ENCODE measurements around the gene OTOG.

DNA sequence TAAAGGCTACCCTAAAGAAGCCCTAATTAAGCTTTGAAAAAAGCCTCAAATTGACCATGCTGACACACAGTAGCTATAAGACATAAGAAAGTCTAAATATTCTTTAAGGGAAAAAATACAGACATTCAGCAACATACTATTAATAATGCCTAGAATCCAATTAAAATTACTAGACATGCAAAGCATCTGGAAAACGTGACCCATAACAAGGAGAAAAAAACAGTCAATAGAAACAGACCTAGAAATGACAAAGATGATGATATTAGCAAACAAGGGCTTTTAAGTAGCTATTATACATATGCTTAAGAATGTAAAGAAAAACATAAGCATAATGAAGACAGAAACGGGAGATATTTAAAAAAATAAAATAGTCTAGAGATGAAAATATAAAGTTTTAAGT lies 108.6 kb downstream of the OTOG start:
- TF ChIP-seq EP300 (IDR thresholded peaks at IDR 0.05; ENCODE audit: borderline replicate concordance), result no peak
- TF ChIP-seq, protein P1, sequence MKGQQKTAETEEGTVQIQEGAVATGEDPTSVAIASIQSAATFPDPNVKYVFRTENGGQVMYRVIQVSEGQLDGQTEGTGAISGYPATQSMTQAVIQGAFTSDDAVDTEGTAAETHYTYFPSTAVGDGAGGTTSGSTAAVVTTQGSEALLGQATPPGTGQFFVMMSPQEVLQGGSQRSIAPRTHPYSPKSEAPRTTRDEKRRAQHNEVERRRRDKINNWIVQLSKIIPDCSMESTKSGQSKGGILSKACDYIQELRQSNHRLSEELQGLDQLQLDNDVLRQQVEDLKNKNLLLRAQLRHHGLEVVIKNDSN (IDR thresholded peaks at IDR 0.05), result no peak
- no peak for TF ChIP-seq YY1 (IDR thresholded peaks at IDR 0.05; ENCODE audit: low read depth)
- no peak for TF ChIP-seq RAD21 (IDR thresholded peaks at IDR 0.05; ENCODE audit: low read depth)
- no peak for TF ChIP-seq FOXM1 (IDR thresholded peaks at IDR 0.05; ENCODE audit: borderline replicate concordance, low read depth)

All from Ishikawa (cell line).